Measurements from ENCODE around the gene TRIM9. TPM values are rescaled to one million over a fixed set of nuclear protein-coding genes. Genes with fewer than 3 reads are reported as not detected.

Gene TRIM9
- total RNA-seq, 1 donor from 2014 or later, result 2.2 TPM

- peaks cover 0 to 45% of the 10 kb centered on the region in 2 donors for H3K36me3 ChIP-seq
- intact Hi-C loops (cut with DNase I), result no loop called here
These were observed 163.3 kb downstream of the TRIM9 start for GRCh38 chr14:50931559-50931958.

GRCh38 chr14:50929506-50929905 is 165.4 kb downstream of the TRIM9 start:
- Histone ChIP-seq H3K4me1 (no peaks in the 10 kb centered on the region), H3K4me3 (no peak overlapping the region), H3K36me3 (peaks cover 0 to 52% of the 10 kb centered on the region in 2 donors), H3K27ac (no peak overlapping the region), H3K27me3 (no peaks in the 10 kb centered on the region), H3K9me3 (no peaks in the 10 kb centered on the region)
- no peak for DNase-seq (ENCODE audit: extremely low spot score in 2 of 2)
- no peak for TF ChIP-seq POLR2AphosphoS5 (IDR thresholded peaks at IDR 0.05; ENCODE audit: insufficient read depth in 1 of 2, low read depth in 1 of 2)
- no peak for TF ChIP-seq POLR2A (IDR thresholded peaks at IDR 0.05)
- no peak for TF ChIP-seq CTCF (IDR thresholded peaks at IDR 0.05)
- intact Hi-C loops (cut with DNase I), result no loop called here

More at GRCh38 chr14:50931559-50931958, 163.3 kb downstream of the TRIM9 start:
- Histone ChIP-seq H3K9me3 (no peaks in the 10 kb centered on the region), H3K4me3 (no peak overlapping the region), H3K27me3 (no peaks in the 10 kb centered on the region), H3K4me1 (no peaks in the 10 kb centered on the region), H3K27ac (no peak overlapping the region)
- TF ChIP-seq CTCF (IDR thresholded peaks at IDR 0.05) (no peak), POLR2AphosphoS5 (IDR thresholded peaks at IDR 0.05; ENCODE audit: insufficient read depth in 1 of 2, low read depth in 1 of 2) (no peak), POLR2A (IDR thresholded peaks at IDR 0.05) (no peak)
- DNase-seq (ENCODE audit: extremely low spot score in 2 of 2), result no peak

GRCh38 chr14:50928002-50928635 is 166.8 kb downstream of the TRIM9 start:
- intact Hi-C loops (cut with DNase I), result no loop called here
- H3K9me3 ChIP-seq, result no peaks in the 10 kb centered on the region
- TF ChIP-seq POLR2AphosphoS5 (IDR thresholded peaks at IDR 0.05; ENCODE audit: insufficient read depth in 1 of 2, low read depth in 1 of 2) (no peak), CTCF (IDR thresholded peaks at IDR 0.05) (no peak), POLR2A (IDR thresholded peaks at IDR 0.05) (no peak)
- no peak overlapping the region for H3K4me3 ChIP-seq
- no peak overlapping the region for H3K27ac ChIP-seq
- peaks cover 0 to 58% of the 10 kb centered on the region in 2 donors for H3K36me3 ChIP-seq
- H3K4me1 ChIP-seq, result no peaks in the 10 kb centered on the region
- H3K27me3 ChIP-seq, result no peaks in the 10 kb centered on the region
- DNase-seq (ENCODE audit: extremely low spot score in 2 of 2), result no peak

GRCh38 chr14:50926851-50927386 is 168.0 kb downstream of the TRIM9 start:
- H3K27me3 ChIP-seq, result no peaks in the 10 kb centered on the region
- intact Hi-C loops (cut with DNase I), result no loop called here
- peaks cover 0 to 53% of the 10 kb centered on the region in 2 donors for H3K36me3 ChIP-seq
- no peaks in the 10 kb centered on the region for H3K4me1 ChIP-seq
- H3K9me3 ChIP-seq, result no peaks in the 10 kb centered on the region
- no peak overlapping the region for H3K27ac ChIP-seq
- no peak for TF ChIP-seq POLR2A (IDR thresholded peaks at IDR 0.05)
- TF ChIP-seq POLR2AphosphoS5 (IDR thresholded peaks at IDR 0.05; ENCODE audit: insufficient read depth in 1 of 2, low read depth in 1 of 2), result no peak
- no peak for TF ChIP-seq CTCF (IDR thresholded peaks at IDR 0.05)
- no peak overlapping the region for H3K4me3 ChIP-seq
- no peak for DNase-seq (ENCODE audit: extremely low spot score in 2 of 2)

Other genes starting within 250 kb of the TRIM9 start
- gene ABHD12B, start 223.1 kb downstream of the TRIM9 start, total RNA-seq, result not detected
- gene PYGL, start 150.6 kb downstream of the TRIM9 start, total RNA-seq, result 84.0 TPM
- 17.4 TPM for gene TMX1, start 145.1 kb upstream of the TRIM9 start, total RNA-seq

Data from vagina (tissue), 2 donors.